Middle frontal gyrus (tissue), 1 donor: ENCODE measurements around the gene MRPL24.

Experiments used
- DNase-seq: peaks from one replicate; pipeline ENCODE4 v3.0.0-alpha.2; 2015; ENCODE audit warnings: low spot score; ENCODE audit errors: extremely low spot score

MRPL24 gene

DNA sequence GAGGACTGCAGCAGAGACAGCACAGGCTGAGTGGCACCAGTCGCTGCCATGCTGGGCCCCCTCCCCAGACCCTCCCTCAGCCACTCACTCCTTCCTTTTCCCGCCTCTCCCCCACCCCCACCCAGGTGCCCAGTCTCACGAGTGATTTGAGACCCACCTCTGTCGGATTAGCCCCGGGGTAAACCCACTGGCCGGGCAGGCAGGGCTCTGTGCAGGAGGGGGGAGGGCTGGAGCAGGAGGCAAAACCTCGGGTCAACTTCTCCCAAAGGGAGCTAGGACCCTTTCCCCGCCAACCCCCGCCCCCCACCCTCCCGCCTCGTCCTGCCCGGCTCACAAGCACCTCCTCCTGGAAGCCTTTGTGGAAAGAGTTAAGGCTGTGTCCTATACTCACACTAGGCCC, 3.5 kb upstream of the MRPL24 start:
- DNase-seq: no peak

DNA sequence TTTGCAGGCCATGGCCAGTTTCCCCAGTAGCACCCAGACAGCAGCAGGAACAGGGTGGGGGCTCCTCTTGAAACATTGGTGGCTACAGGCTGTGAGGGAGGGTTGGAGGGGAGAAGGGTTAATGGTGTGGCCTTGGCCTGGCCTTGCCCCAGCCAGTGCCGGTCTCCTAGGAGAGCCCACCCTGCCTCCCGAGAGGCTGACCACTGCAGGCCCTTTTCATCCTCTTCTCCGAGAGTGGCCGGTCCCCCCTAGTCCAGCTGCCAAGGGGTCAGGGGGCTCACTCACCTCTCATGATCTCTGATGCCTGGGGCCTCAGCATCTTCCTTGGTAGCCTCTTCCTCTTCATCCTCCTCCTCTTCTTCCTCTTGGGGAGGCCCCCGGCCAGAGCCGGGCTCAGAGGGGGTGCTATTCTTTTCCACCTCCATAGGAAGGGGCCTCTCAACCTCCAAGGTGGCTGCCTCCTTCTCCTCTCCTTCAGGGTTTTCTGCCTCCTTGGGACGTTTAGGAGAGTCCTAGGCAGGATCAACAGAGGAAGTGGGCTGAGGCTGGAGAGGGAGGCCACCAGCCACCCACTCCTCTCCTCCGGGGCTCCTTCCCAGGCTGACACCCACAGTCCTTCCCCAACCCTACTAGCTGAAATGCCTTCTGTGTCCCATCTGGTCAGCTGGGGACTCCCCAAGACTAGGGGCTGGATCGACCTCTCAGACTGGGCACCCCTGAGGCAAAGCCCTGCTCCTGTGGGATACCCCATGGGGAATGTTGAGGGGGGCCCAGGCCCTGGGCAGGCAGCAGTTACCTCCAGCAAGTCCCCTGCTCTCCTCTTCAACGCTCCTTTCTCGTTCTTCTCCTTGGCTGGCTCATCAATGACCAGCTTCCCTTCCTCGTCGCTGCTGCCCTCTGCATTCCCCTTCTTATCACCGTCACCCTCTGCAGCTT, 2.7 kb upstream of the MRPL24 start:
- DNase-seq: no peak

DNA sequence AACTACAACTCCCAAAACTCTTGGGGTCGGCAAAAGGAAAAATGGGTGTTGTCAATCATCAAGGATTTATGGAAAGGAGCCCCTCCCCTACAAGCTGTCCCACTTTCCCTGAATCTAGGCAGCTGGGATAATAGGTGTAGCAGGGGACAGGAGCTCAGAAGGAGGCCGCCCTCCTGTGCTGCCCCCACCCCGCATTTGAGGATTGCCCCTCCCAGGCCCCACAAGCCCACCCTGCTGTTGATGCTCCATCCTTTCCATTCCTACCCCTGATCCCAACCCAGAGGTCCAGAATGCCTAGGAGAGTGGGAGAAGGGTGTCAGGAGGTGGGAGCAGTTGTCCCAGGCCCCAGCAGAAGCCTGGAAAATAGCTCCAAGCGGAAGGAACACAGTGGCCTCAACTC, 1.9 kb upstream of the MRPL24 start:
- no peak for DNase-seq

DNA sequence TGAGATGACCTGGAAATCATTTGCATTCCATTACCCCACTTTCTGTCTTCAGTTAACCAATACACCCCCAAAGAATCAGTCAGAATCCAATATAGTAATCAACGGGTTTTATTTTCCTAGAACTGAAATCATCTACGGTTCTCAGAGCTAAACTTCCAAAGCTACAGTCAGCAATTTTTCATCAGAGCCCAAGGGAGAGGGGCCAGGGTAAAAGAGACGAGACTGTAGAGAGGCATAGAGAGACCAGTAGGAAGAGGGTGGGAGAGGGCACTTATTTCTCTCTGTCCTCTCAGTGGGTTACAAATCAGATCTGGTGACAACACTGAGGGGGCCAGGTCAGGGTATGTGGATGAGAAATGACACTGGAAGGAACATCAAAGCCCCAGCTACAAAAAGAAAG, 1.1 kb upstream of the MRPL24 start:
- no peak for DNase-seq

- no peak for DNase-seq
Measured at GRCh38 chr1:156741481-156741983, 644 bp upstream of the MRPL24 start.

DNA sequence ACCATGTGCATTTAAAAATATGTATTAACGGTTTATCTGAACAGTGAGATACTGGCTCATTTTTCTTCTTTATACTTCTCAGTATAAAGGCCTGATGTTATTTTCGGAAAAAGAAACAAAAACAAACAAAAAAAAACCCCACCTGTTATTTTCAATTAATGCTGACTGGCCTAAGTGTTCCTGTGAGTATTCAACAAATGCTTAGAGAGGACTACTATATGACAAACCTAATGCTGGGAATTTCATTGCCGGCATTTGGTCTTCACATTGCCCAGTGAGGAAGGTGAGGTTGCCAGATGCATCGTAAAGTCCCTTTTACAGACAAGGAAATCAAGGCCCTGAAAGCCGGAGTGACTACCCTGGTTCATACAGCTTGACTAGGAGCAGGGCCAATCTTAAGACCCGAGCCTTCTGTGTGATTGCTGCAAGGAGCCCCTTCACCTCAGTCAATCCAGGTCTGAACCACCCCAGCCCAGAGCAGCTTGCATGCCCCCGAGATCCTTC, 599 bp downstream of the MRPL24 start:
- DNase-seq: no peak

- no peak for DNase-seq
Measured at GRCh38 chr1:156738916-156739315, 2.0 kb downstream of the MRPL24 start.

GRCh38 chr1:156738407-156738806, 2.5 kb downstream of the MRPL24 start:
- no peak for DNase-seq

- DNase-seq: no peak
Measured at GRCh38 chr1:156733989-156734584, 6.8 kb downstream of the MRPL24 start.

GRCh38 chr1:156728599-156729462, 12.1 kb downstream of the MRPL24 start, which contains the start of gene ISG20L2:
ISG20L2 (minus strand) TSS chr1:156728766; CDS start chr1:156727652, 1,114 bp downstream.
- DNase-seq: peak; percentile 93

DNA sequence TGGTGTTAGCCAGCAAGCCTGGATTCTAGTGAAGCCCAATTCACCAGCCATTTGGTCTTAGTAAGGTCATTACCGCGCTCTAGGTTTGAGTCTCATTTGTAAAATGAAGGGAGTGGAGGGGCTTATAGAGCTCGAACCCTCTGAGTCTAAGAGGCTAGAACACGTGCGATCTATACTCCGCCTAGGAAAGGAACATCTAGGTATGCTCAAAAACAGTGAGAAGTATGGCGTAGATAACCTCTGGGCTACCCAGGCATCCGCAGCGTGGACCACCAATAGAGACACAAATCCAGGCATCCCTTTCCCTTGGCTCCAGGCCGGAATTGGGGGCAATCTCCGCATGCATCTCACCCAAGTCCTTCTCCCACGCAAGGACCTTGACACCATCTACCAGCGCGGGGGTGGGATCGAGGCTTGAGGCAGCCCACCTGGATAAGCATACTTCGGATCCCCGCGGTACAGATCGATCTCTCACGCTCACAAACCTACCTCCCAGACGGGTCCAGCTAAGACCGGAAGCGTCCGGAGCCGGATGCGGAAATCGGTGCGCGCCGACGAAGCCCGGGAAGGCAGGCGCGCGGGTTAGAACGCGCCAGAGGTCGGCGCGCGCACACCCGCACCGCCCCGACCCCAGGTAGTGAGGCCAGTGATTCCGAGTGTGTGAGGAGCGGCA, 12.8 kb downstream of the MRPL24 start, which contains the start of gene METTL25B:
Gene METTL25B, plus strand, starts transcription at position 544 of the 673 bp plus-strand sequence. CDS start 636 bp downstream, outside the sequence.
- peak; percentile 75 for DNase-seq

DNA sequence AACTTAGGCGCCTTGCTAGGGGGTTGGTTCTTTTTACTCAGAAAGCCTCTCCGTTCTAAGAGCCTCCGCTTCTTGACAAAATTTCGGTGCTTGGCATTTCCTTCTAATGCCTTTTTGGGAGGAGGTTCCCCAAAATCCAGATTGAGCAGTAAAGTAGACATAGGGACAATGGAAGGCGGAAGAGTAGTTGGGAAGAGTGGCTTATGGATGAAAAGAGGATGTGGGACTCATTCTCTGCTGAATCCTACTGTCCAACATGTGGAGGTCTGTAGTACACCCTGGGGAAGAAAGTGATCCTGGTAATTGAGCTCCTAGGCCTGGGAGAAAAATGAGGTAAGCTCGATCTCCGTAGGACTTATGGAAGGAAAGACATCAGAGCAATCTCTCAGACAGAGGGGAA, 13.4 kb downstream of the MRPL24 start:
- DNase-seq: no peak

DNA sequence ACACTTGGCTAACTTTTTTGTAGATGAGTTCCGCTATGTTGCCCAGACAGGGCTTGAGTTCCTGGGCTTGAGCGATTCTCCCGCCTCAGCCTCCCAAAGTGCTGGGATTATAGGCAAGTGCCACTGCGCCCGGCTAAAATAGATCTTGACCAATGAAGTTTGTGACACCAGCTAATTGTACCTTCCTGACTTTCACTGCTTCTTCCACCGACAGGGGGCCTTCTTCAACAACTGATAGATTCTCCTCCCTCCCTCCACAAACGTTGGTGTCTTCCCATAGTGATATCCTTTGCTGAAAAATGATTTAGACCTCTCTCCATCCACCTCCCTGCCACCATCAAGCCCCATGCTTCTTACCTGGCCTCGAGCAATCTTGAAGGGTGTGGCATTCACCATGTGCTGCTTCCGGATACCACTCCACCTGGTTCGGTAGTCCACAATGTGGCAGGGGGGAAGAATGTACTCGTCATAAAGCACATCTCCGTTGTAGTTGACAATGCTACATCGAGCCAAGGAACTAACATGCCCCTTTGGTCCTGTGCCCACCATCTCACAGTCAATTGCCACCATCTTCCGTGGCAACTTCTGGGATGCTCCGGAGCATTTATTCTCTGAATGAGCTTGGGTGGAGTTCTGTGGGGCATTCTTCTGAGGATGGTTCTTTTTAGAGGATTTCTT, 14.2 kb downstream of the MRPL24 start:
- no peak for DNase-seq

DNA sequence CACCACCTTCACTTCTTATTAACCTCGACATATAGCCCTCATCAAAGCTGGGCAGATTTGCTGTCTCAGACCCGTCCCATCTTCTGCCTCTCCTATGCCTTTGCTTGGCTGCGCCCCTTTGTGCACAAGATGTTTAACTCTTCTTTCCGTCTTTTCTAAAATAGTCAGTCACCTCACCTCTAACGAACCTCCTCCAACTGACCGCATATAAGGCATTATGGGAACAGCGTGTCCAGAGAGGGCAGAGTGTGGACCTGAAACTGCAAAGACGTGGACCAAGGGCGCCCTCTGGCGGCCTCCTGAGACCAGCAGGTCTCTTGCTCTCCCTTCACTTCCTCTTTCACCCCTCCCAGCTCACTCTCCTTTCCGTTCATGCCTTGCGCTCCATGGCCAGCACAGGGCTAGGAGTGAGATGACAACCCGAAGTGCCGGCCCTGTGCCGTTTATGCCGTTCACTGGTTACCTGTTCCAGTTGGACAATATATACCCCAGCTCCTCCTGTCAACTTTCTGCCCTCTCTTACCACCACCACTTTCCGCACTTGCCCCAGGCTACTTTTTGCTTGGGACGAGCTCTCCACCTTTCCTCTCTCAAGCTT, 15.1 kb downstream of the MRPL24 start:
- peak; percentile 74 for DNase-seq

DNA sequence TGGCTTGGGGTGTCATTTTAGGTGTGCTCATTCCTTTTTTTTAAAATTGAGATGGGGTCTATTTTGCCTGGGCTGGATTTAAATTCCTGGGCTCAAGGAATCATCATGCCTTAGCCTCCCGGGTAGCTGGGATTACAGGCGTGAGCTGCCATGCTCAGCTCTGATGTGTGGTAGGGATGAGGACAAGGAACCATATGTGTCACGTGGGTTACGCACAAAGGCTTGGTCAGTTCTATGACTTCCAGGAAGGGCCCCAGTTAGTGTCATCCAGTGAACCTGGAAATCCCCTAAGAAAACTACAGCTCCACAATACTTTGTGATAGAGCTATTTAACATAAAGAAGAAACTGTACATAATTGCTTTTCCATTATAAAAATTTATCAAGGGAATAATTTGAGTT, 19.4 kb downstream of the MRPL24 start:
- DNase-seq: no peak

GRCh38 chr1:156721131-156721530, 19.8 kb downstream of the MRPL24 start:
- no peak for DNase-seq

DNA sequence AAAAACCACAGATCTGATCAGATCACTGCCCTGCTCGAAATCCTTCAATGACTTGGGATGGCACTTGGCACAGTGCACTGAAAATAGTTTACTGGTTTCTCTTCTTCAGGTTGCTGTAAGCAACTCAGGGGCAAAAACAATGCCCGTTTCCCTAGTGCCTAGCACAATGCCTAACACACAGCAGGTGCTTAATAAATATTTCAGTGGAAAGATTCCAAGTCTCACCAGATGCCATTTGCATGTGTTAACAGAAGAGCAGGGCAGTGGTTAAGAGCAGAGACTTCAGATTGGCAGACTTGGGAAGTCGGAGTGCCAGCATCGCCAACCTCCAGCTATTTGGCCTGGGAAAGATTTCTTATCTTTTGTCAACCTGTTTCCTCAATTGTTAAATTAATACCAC, 23.5 kb downstream of the MRPL24 start:
- DNase-seq: no peak

DNA sequence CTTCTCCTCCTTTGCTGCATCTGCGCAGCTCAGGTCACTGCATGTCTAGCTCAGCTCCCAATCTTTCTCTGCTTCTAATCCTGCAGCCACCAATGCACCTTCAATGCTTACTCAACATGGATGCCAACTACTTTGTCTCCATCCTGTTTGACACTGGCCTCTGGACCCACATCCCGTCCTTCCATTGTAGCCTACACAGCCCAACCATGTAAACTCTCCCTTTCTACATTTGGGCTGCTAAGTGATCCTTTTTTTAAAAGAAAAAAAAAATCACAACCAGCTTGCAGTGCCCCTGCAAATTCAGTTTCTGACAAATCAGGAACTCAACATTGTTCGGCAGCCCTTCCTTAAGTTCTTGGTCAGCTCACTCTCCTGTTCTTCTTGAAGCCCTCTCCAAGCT, 26.1 kb downstream of the MRPL24 start:
- no peak for DNase-seq

DNA sequence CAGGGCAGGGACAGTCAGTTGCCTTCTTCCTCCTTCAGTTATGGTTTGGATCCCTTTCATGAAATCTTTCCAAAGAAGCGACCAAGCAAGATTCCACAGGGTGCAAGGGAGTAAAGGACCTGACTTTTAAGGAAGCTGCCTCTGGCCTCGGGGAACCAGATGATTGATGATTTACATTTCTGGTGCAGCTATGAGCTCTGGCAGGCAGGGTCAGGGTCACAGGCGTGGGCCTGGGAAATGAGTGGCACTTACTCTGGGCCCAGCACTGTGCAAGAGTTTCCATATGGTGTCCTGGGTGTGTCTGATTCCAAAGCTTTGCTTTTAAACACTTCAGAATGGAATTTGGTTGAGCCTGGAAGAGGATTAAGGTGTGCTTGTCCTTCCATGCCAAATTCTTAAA, 28.3 kb downstream of the MRPL24 start:
- no peak for DNase-seq
